ENCODE results near the gene SPATA46. TPM values are rescaled to one million over a fixed set of nuclear protein-coding genes. Genes with fewer than 3 reads are reported as not detected.
A peak's percentile ranks its signal among the peaks of the same experiment; 100 is the strongest.

The SPATA46 gene
- total and polyA plus RNA-seq, 2 donors from 2014 or later: not detected

Small RNAs within 50 kb of the gene (microRNA-seq; reads per million reads assigned to microRNA genes)
- 3.7 reads per million, percentile 3 among the genes with 10 or more reads in this experiment for gene MIR556

Other genes starting within 250 kb of the SPATA46 start
- gene C1orf226, start 4.9 kb upstream of the SPATA46 start, total RNA-seq: 15.2 TPM
- gene C1orf226, start 4.9 kb upstream of the SPATA46 start, polyA plus RNA-seq (ENCODE audit: insufficient read depth, low read depth, low replicate concordance): 4.9 TPM
- 0.76 TPM for gene SH2D1B, start 35.3 kb upstream of the SPATA46 start, total RNA-seq
- not detected for gene SH2D1B, start 35.3 kb upstream of the SPATA46 start, polyA plus RNA-seq (ENCODE audit: insufficient read depth, low read depth, low replicate concordance)
- 49.4 TPM for gene UHMK1, start 121.0 kb upstream of the SPATA46 start, total RNA-seq
- gene UHMK1, start 121.0 kb upstream of the SPATA46 start, polyA plus RNA-seq (ENCODE audit: insufficient read depth, low read depth, low replicate concordance): 15.7 TPM
- gene UAP1, start 184.9 kb upstream of the SPATA46 start, total RNA-seq: 30.6 TPM
- gene UAP1, start 184.9 kb upstream of the SPATA46 start, polyA plus RNA-seq (ENCODE audit: insufficient read depth, low read depth, low replicate concordance): 23.6 TPM